ENCODE data around the gene HIPK3. TPM values are rescaled to one million over a fixed set of nuclear protein-coding genes. Genes with fewer than 3 reads are reported as not detected.

The HIPK3 gene
- total RNA-seq, 1 donor from 2014 or later: 78.5 TPM

GRCh38 chr11:33405834-33406602 lies 148.8 kb downstream of the HIPK3 start:
- H3K4me2 ChIP-seq (ENCODE audit: low read length): no peak overlapping the region
- TF ChIP-seq CTCF (IDR thresholded peaks at IDR 0.05; ENCODE audit: insufficient read depth, low read depth, low read length): no peak
- TF ChIP-seq EZH2 (IDR thresholded peaks at IDR 0.05; ENCODE audit: insufficient read depth, low read length): no peak
- DNase-seq (ENCODE audit: low read depth): no peak
- Mint-ChIP-seq H3K4me1 (ENCODE audit: low read depth, unreplicated experiment) (peaks cover 7% of the 10 kb centered on the region), H3K9me3 (ENCODE audit: unreplicated experiment) (peaks cover 3% of the 10 kb centered on the region), H3K27me3 (ENCODE audit: low read depth, unreplicated experiment) (no peaks in the 10 kb centered on the region), H3K4me3 (ENCODE audit: unreplicated experiment) (no peak overlapping the region), H3K27ac (ENCODE audit: unreplicated experiment) (no peak overlapping the region), H3K36me3 (ENCODE audit: low read depth, unreplicated experiment) (peaks cover 4% of the 10 kb centered on the region)
- no peak overlapping the region for H3K9ac ChIP-seq (ENCODE audit: low read length)
- H3K27me3 ChIP-seq (ENCODE audit: insufficient read depth, low read length): no peaks in the 10 kb centered on the region
- peaks cover 42% of the 10 kb centered on the region for H4K20me1 ChIP-seq (ENCODE audit: insufficient read depth, low read length)
- H3K79me2 ChIP-seq (ENCODE audit: insufficient read depth, low read length): peaks cover 77% of the 10 kb centered on the region
- no peaks in the 10 kb centered on the region for H3K4me1 ChIP-seq (ENCODE audit: insufficient read depth, low read length)
- no peak overlapping the region for H2AFZ ChIP-seq (ENCODE audit: low read depth, low read length)
- no peaks in the 10 kb centered on the region for H3K9me3 ChIP-seq (ENCODE audit: insufficient read depth, low read depth, low read length)
- H3K4me3 ChIP-seq (ENCODE audit: insufficient read depth, low read depth, low read length): no peak overlapping the region
- H3K36me3 ChIP-seq (ENCODE audit: insufficient read depth, low read length): no peaks in the 10 kb centered on the region
- no peak for FAIRE-seq
- no peak overlapping the region for H3K27ac ChIP-seq (ENCODE audit: low read depth, low read length)

Other genes with a start within 250 kb of the HIPK3 start
- 3.7 and 4.0 TPM in 2 replicates for gene DEPDC7, start 241.5 kb upstream of the HIPK3 start, total RNA-seq
- 28.8 and 29.7 TPM in 2 replicates for gene TCP11L1, start 217.8 kb upstream of the HIPK3 start, total RNA-seq
- gene CSTF3, start 95.9 kb upstream of the HIPK3 start, total RNA-seq: 46.5 and 47.5 TPM in 2 replicates
- 10.3 TPM in 2 replicates for gene KIAA1549L, start 118.7 kb downstream of the HIPK3 start, total RNA-seq